HEK293T (cell line): ENCODE data around the gene CLOCK.
"Not testable (repeated sequence)": the region's sequence is repeated elsewhere in the genome, so short reads cannot be mapped to it uniquely, and the experiment has no call there.

ENCODE experiments used
- CTCF ChIA-PET: fragments of 350-600 bp; formaldehyde crosslinking; extraction: SDS; loops from one replicate; lab custom pipeline; 2021; ENCODE audit warnings: antibody characterized with exemption, inconsistent platforms; lab: Yijun Ruan, JAX
- POLR2A ChIA-PET: fragments of 350-600 bp; formaldehyde crosslinking; extraction: SDS; loops from one replicate; lab custom pipeline; 2020; ENCODE audit warnings: antibody characterized with exemption, inconsistent platforms; lab: Yijun Ruan, JAX
- DNase-seq: peaks from one replicate; pipeline ENCODE4 v3.0.0; 2012; ENCODE audit warnings: mixed read lengths; ENCODE audit errors: extremely low spot score
- ARNT ChIP-seq: fragments of 450-650 bp; IDR thresholded peaks from 2 replicates; pipeline ENCODE4 v1.6.1; 2017; ENCODE audit warnings: mild to moderate bottlenecking
- BHLHE40 ChIP-seq: fragments of 450-650 bp; IDR thresholded peaks from 2 replicates; pipeline ENCODE4 v1.6.1; 2016; ENCODE audit warnings: mild to moderate bottlenecking, moderate library complexity, borderline replicate concordance
- CTBP1 ChIP-seq: fragments of 450-650 bp; IDR thresholded peaks from 2 replicates; pipeline ENCODE4 v1.6.1; 2016; ENCODE audit warnings: borderline replicate concordance
- ELF4 ChIP-seq: fragments of 450-650 bp; IDR thresholded peaks from 2 replicates; pipeline ENCODE4 v1.6.1; 2017; ENCODE audit warnings: antibody characterized with exemption
- FOXA1 ChIP-seq: fragments of 450-650 bp; IDR thresholded peaks from 2 replicates; pipeline ENCODE4 v1.6.1; 2016; ENCODE audit warnings: mild to moderate bottlenecking
- FOXK2 ChIP-seq: fragments of 450-650 bp; IDR thresholded peaks from 2 replicates; pipeline ENCODE4 v1.6.1; 2016; ENCODE audit warnings: mild to moderate bottlenecking
- FOXM1 ChIP-seq: fragments of 450-650 bp; IDR thresholded peaks from 2 replicates; pipeline ENCODE4 v1.6.1; 2017; ENCODE audit warnings: mild to moderate bottlenecking, borderline replicate concordance
- HDGF ChIP-seq: fragments of 450-650 bp; IDR thresholded peaks from 2 replicates; pipeline ENCODE4 v1.6.1; 2017; ENCODE audit warnings: antibody characterized with exemption, borderline replicate concordance
- L3MBTL2 ChIP-seq: fragments of 450-650 bp; conservative IDR thresholded peaks from 2 replicates; pipeline ENCODE4 v1.6.1; 2016; ENCODE audit warnings: mild to moderate bottlenecking
- LEF1 ChIP-seq: fragments of 450-650 bp; IDR thresholded peaks from 2 replicates; pipeline ENCODE4 v1.6.1; 2017; ENCODE audit warnings: mild to moderate bottlenecking, borderline replicate concordance
- NFRKB ChIP-seq: fragments of 450-650 bp; IDR thresholded peaks from 2 replicates; pipeline ENCODE4 v1.6.1; 2016; ENCODE audit warnings: mild to moderate bottlenecking, moderate library complexity
- PKNOX1 ChIP-seq: fragments of 450-650 bp; IDR thresholded peaks from 2 replicates; pipeline ENCODE4 v1.6.1; 2016
- SP1 ChIP-seq: fragments of 450-650 bp; IDR thresholded peaks from 2 replicates; pipeline ENCODE4 v1.6.1; 2017
- SUZ12 ChIP-seq: fragments of 450-650 bp; IDR thresholded peaks from 2 replicates; pipeline ENCODE4 v1.6.1; 2016; ENCODE audit warnings: mild to moderate bottlenecking
- TARDBP ChIP-seq: fragments of 450-650 bp; IDR thresholded peaks from 2 replicates; pipeline ENCODE4 v1.6.1; 2016
- ZNF384 ChIP-seq: fragments of 450-650 bp; IDR thresholded peaks from 2 replicates; pipeline ENCODE4 v1.6.1; 2016

CLOCK gene, protein sequence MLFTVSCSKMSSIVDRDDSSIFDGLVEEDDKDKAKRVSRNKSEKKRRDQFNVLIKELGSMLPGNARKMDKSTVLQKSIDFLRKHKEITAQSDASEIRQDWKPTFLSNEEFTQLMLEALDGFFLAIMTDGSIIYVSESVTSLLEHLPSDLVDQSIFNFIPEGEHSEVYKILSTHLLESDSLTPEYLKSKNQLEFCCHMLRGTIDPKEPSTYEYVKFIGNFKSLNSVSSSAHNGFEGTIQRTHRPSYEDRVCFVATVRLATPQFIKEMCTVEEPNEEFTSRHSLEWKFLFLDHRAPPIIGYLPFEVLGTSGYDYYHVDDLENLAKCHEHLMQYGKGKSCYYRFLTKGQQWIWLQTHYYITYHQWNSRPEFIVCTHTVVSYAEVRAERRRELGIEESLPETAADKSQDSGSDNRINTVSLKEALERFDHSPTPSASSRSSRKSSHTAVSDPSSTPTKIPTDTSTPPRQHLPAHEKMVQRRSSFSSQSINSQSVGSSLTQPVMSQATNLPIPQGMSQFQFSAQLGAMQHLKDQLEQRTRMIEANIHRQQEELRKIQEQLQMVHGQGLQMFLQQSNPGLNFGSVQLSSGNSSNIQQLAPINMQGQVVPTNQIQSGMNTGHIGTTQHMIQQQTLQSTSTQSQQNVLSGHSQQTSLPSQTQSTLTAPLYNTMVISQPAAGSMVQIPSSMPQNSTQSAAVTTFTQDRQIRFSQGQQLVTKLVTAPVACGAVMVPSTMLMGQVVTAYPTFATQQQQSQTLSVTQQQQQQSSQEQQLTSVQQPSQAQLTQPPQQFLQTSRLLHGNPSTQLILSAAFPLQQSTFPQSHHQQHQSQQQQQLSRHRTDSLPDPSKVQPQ

DNA sequence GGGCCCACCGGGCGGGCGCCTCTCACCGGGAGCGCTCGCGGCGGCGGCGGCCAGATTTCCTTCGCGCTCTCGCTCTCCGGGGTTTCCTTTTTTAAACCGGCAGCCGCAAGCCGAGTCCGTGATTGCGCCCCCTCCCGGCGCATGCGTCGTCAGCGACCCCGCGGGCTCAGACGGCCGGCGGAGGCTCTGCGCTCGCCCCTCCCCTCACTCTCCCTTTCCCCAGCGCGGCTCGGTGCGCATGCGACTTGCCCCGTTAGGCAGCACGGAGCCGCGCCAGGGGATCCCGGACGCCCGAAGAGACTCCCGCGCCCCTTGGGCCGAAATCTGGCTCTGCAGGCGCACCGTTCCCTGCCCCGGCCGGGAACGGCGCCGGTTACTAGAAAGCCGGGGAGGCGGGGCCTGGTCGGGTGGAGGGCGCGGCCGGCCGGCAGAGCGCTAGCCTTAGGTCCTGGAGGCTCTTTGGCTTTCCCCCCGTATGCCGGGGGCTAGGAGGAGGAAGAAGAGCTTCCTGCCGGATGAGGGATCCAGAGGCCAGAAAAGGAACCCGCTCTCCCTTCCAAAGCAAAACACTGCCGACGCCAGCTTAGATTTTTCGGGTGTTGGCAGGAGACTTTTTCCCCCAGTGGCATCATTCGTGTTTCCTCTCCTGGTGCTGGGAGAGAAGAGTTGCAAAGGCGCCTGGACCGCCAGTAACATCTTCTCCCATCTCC, at the start of gene CLOCK:
TSS of gene CLOCK (minus strand) at position 154 of the 710 bp plus-strand sequence. CDS start 64,124 bp downstream, outside the sequence.
- ChIA-PET CTCF (interaction anchor here (0.6 to 1.1 kb wide), 2 partner anchors 18 to 98 kb away, joined by 3 to 4 read pairs; no protein-coding TSS in a partner anchor), POLR2A (interaction anchor here (0.9 to 3.0 kb wide), 4 partner anchors 16 to 319 kb away, joined by 3 to 14 read pairs (median 4); partner anchors contain the start of gene SRD5A3)
- TF ChIP-seq L3MBTL2 (0 out of 2 replicates have a peak, but pooled peaks have one; percentile 7), HDGF (0 out of 2 replicates have a peak, but pooled peaks have one; percentile 57), LEF1 (no peak), PKNOX1 (no peak), ELF4 (0 out of 2 replicates have a peak, but pooled peaks have one; percentile 9), ZNF384 (no peak), CTBP1 (no peak), BHLHE40 (no peak), FOXM1 (no peak), SP1 (no peak), SUZ12 (no peak)
- peak; percentile 85 for DNase-seq

DNA sequence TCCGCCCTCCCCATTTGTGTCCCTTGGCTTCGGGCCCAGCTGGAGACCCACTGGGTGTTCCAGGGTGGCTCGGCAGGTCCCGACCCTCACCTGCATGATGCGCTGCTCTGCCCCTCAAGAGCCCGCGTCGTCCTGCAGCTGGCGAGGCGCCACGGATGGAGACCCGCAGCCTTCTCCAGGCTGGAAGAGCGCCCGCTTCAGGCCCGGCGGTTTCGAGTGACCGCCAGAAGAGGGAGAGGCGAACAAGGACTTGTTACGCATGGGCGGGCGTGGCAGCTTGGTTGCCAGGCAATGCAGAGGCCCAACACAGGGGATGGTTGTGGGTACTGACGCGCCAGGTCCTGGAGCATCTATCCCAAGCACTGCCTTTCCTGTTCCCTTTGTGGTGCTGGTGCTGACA, 45.3 kb upstream of the CLOCK start, which contains the start of gene PDCL2:
TSS of gene PDCL2 (minus strand) at position 232 of the 400 bp plus-strand sequence. CDS start at position 96, 136 bp downstream.
- ChIA-PET POLR2A (no interaction called here), CTCF (no interaction called here)
- TF ChIP-seq SP1 (no peak), TARDBP (no peak), ELF4 (no peak), BHLHE40 (no peak), FOXM1 (no peak), ZNF384 (no peak), FOXK2 (no peak), LEF1 (no peak), PKNOX1 (no peak)
- DNase-seq, result no peak

- TF ChIP-seq FOXM1 (no peak), CTBP1 (no peak), ZNF384 (no peak), LEF1 (no peak), SUZ12 (no peak), TARDBP (no peak), BHLHE40 (no peak), FOXA1 (no peak), ELF4 (no peak), PKNOX1 (no peak), ARNT (no peak), NFRKB (no peak), L3MBTL2 (no peak), FOXK2 (no peak), SP1 (no peak)
- ChIA-PET POLR2A (no interaction called here), CTCF (interaction anchor here (0.5 kb wide), 1 partner anchor 1369 kb away, joined by 3 read pairs; no protein-coding TSS in a partner anchor)
- no peak for DNase-seq
Observed at GRCh38 chr4:55588160-55588559, 41.5 kb upstream of the CLOCK start.

DNA sequence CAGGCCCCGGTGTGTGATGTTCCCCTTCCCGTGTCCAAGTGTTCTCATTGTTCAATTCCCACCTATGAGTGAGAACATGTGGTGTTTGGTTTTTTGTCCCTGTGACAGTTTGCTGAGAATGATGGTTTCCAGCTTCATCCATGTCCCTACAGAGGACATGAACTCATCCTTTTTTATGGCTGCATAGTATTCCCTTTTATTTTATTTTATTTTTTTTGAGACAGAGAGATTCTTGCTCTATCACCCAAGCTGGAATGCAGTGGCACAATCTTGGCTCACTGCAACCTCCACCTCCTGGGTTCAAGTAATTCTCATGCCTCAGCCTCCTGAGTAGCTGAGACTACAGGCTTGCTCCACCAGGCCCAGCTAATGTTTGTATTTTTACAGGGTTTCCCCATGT, 36.1 kb upstream of the CLOCK start:
- CTCF ChIA-PET, DNase-seq, POLR2A ChIA-PET: not testable (repeated sequence)

- ChIA-PET POLR2A (no interaction called here), CTCF (interaction anchor here (0.6 kb wide), 1 partner anchor 845 kb away, joined by 3 read pairs; no protein-coding TSS in a partner anchor)
- DNase-seq, result no peak
Observed at GRCh38 chr4:55578341-55579010, 31.8 kb upstream of the CLOCK start.

More at GRCh38 chr4:55578341-55579010, 31.8 kb upstream of the CLOCK start:
- TF ChIP-seq SUZ12 (no peak), FOXK2 (no peak), BHLHE40 (no peak), ZNF384 (no peak), CTBP1 (no peak), ELF4 (no peak), FOXA1 (no peak), HDGF (no peak), SP1 (no peak), LEF1 (no peak), L3MBTL2 (no peak), TARDBP (no peak), ARNT (no peak), FOXM1 (no peak), NFRKB (no peak), PKNOX1 (no peak)
